Measurements from ENCODE around the gene SP7. TPM values are rescaled to one million over a fixed set of nuclear protein-coding genes. Genes with fewer than 3 reads are reported as not detected.

Gene SP7
- total and polyA plus RNA-seq, 9 of the 15 experiments (the other 6 are each of a cell fraction or from before 2014, with no cell fraction given), result 0.04 TPM; not detected in 8

DNA sequence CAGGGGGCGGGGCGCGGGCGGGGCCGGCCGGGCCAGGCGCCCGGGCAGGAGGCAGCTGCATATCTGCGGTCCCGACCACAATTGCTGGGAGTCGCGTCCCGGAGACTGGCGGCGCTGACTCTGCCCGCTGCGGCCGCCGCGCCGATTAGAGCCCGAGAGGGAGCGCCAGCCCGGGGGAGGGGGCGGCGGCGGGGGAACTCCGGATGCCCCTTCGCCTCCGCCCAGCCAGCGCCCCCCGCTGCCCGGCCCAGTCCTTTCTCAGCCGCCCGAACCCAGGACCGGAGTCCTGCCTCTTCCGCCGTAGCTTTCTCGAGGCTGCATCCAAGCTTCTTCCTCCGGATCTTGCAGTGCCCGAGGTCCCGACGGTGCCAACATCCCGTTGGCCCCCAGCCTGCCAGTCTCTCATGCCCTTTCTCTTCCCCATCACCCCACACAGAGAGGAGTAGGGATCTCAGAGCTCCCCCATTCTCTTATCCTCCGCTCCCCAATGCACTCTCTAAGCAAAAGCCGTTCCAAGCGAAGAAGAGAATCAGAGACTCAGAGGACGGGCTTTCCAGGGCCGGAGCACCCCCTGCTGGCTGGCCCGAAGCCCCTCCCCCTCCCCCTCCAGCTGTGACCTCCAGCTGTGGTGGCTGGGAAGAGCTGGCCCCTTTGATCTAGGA is 8.8 kb upstream of the SP7 start (continued):
- TF ChIP-seq NONO (IDR thresholded peaks at IDR 0.05; ENCODE audit: low read depth in 2 of 2, low read length in 1 of 2) (no peak), RFX7 (CRISPR knock-in tag; IDR thresholded peaks at IDR 0.05) (no peak), ERF (CRISPR knock-in tag; IDR thresholded peaks at IDR 0.05) (no peak), NFIC (IDR thresholded peaks at IDR 0.05) (no peak), ZNF133 (CRISPR knock-in tag; IDR thresholded peaks at IDR 0.05) (no peak), KAT2B (IDR thresholded peaks at IDR 0.05; ENCODE audit: low read depth, low read length) (no peak), TEAD2 (tag; IDR thresholded peaks at IDR 0.05) (no peak), ZFPM2 (CRISPR knock-in tag; IDR thresholded peaks at IDR 0.05) (no peak), ZBED1 (IDR thresholded peaks at IDR 0.05) (no peak), RBM17 (IDR thresholded peaks at IDR 0.05; ENCODE audit: borderline replicate concordance, low read depth, low read length) (no peak), ZC3H8 (IDR thresholded peaks at IDR 0.05) (no peak)
- TF ChIP-seq, protein P1, sequence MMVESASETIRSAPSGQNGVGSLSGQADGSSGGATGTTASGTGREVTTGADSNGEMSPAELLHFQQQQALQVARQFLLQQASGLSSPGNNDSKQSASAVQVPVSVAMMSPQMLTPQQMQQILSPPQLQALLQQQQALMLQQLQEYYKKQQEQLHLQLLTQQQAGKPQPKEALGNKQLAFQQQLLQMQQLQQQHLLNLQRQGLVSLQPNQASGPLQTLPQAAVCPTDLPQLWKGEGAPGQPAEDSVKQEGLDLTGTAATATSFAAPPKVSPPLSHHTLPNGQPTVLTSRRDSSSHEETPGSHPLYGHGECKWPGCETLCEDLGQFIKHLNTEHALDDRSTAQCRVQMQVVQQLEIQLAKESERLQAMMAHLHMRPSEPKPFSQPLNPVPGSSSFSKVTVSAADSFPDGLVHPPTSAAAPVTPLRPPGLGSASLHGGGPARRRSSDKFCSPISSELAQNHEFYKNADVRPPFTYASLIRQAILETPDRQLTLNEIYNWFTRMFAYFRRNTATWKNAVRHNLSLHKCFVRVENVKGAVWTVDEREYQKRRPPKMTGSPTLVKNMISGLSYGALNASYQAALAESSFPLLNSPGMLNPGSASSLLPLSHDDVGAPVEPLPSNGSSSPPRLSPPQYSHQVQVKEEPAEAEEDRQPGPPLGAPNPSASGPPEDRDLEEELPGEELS (CRISPR knock-in tag; IDR thresholded peaks at IDR 0.05; ENCODE audit: borderline replicate concordance), result no peak
- TF ChIP-seq, protein P2, sequence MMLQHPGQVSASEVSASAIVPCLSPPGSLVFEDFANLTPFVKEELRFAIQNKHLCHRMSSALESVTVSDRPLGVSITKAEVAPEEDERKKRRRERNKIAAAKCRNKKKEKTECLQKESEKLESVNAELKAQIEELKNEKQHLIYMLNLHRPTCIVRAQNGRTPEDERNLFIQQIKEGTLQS (IDR thresholded peaks at IDR 0.05), result no peak
- TF ChIP-seq, protein P2 (CRISPR knock-in tag; conservative IDR thresholded peaks at IDR 0.05), result no peak
- TF ChIP-seq, protein P3, sequence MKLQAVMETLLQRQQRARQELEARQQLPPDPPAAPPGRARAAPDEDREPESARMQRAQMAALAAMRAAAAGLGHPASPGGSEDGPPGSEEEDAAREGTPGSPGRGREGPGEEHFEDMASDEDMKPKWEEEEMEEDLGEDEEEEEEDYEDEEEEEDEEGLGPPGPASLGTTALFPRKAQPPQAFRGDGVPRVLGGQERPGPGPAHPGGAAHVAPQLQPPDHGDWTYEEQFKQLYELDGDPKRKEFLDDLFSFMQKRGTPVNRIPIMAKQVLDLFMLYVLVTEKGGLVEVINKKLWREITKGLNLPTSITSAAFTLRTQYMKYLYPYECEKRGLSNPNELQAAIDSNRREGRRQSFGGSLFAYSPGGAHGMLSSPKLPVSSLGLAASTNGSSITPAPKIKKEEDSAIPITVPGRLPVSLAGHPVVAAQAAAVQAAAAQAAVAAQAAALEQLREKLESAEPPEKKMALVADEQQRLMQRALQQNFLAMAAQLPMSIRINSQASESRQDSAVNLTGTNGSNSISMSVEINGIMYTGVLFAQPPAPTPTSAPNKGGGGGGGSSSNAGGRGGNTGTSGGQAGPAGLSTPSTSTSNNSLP (IDR thresholded peaks at IDR 0.05; ENCODE audit: borderline replicate concordance, low read depth, low read length), result no peak
- TF ChIP-seq, protein P4, sequence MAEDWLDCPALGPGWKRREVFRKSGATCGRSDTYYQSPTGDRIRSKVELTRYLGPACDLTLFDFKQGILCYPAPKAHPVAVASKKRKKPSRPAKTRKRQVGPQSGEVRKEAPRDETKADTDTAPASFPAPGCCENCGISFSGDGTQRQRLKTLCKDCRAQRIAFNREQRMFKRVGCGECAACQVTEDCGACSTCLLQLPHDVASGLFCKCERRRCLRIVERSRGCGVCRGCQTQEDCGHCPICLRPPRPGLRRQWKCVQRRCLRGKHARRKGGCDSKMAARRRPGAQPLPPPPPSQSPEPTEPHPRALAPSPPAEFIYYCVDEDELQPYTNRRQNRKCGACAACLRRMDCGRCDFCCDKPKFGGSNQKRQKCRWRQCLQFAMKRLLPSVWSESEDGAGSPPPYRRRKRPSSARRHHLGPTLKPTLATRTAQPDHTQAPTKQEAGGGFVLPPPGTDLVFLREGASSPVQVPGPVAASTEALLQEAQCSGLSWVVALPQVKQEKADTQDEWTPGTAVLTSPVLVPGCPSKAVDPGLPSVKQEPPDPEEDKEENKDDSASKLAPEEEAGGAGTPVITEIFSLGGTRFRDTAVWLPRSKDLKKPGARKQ (CRISPR knock-in tag; IDR thresholded peaks at IDR 0.05), result no peak
- TF ChIP-seq, protein P5, sequence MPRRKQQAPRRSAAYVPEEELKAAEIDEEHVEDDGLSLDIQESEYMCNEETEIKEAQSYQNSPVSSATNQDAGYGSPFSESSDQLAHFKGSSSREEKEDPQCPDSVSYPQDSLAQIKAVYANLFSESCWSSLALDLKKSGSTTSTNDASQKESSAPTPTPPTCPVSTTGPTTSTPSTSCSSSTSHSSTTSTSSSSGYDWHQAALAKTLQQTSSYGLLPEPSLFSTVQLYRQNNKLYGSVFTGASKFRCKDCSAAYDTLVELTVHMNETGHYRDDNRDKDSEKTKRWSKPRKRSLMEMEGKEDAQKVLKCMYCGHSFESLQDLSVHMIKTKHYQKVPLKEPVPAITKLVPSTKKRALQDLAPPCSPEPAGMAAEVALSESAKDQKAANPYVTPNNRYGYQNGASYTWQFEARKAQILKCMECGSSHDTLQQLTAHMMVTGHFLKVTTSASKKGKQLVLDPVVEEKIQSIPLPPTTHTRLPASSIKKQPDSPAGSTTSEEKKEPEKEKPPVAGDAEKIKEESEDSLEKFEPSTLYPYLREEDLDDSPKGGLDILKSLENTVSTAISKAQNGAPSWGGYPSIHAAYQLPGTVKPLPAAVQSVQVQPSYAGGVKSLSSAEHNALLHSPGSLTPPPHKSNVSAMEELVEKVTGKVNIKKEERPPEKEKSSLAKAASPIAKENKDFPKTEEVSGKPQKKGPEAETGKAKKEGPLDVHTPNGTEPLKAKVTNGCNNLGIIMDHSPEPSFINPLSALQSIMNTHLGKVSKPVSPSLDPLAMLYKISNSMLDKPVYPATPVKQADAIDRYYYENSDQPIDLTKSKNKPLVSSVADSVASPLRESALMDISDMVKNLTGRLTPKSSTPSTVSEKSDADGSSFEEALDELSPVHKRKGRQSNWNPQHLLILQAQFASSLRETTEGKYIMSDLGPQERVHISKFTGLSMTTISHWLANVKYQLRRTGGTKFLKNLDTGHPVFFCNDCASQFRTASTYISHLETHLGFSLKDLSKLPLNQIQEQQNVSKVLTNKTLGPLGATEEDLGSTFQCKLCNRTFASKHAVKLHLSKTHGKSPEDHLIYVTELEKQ (CRISPR knock-in tag; IDR thresholded peaks at IDR 0.05), result no peak
- TF ChIP-seq, protein P6, sequence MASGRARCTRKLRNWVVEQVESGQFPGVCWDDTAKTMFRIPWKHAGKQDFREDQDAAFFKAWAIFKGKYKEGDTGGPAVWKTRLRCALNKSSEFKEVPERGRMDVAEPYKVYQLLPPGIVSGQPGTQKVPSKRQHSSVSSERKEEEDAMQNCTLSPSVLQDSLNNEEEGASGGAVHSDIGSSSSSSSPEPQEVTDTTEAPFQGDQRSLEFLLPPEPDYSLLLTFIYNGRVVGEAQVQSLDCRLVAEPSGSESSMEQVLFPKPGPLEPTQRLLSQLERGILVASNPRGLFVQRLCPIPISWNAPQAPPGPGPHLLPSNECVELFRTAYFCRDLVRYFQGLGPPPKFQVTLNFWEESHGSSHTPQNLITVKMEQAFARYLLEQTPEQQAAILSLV (tag; IDR thresholded peaks at IDR 0.05), result no peak

All from K562 (cell line).